ENCODE data around the gene ANK3.

- TF ChIP-seq CTCF (IDR thresholded peaks at IDR 0.05) = no peak
- no peak for TF ChIP-seq EP300 (IDR thresholded peaks at IDR 0.05)
These were observed 129.4 kb downstream of the ANK3 start for GRCh38 chr10:60260321-60260720.

All from sigmoid colon (tissue), 4 donors.